ENCODE results near the gene MAD1L1.

- TF ChIP-seq, protein P1, sequence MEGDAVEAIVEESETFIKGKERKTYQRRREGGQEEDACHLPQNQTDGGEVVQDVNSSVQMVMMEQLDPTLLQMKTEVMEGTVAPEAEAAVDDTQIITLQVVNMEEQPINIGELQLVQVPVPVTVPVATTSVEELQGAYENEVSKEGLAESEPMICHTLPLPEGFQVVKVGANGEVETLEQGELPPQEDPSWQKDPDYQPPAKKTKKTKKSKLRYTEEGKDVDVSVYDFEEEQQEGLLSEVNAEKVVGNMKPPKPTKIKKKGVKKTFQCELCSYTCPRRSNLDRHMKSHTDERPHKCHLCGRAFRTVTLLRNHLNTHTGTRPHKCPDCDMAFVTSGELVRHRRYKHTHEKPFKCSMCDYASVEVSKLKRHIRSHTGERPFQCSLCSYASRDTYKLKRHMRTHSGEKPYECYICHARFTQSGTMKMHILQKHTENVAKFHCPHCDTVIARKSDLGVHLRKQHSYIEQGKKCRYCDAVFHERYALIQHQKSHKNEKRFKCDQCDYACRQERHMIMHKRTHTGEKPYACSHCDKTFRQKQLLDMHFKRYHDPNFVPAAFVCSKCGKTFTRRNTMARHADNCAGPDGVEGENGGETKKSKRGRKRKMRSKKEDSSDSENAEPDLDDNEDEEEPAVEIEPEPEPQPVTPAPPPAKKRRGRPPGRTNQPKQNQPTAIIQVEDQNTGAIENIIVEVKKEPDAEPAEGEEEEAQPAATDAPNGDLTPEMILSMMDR (IDR thresholded peaks at IDR 0.05), result no peak
- TF ChIP-seq POLR2A (IDR thresholded peaks at IDR 0.05), result no peak
These were observed 39.0 kb downstream of the MAD1L1 start for GRCh38 chr7:2193575-2194305.
